Stromal cell of bone marrow (primary cell): ENCODE results near the gene HIGD2A.

ENCODE experiments used
- DNase-seq: peaks from one replicate; pipeline ENCODE4 v3.0.0-alpha.2; 2012; ENCODE audit warnings: low read depth

The HIGD2A gene

DNA sequence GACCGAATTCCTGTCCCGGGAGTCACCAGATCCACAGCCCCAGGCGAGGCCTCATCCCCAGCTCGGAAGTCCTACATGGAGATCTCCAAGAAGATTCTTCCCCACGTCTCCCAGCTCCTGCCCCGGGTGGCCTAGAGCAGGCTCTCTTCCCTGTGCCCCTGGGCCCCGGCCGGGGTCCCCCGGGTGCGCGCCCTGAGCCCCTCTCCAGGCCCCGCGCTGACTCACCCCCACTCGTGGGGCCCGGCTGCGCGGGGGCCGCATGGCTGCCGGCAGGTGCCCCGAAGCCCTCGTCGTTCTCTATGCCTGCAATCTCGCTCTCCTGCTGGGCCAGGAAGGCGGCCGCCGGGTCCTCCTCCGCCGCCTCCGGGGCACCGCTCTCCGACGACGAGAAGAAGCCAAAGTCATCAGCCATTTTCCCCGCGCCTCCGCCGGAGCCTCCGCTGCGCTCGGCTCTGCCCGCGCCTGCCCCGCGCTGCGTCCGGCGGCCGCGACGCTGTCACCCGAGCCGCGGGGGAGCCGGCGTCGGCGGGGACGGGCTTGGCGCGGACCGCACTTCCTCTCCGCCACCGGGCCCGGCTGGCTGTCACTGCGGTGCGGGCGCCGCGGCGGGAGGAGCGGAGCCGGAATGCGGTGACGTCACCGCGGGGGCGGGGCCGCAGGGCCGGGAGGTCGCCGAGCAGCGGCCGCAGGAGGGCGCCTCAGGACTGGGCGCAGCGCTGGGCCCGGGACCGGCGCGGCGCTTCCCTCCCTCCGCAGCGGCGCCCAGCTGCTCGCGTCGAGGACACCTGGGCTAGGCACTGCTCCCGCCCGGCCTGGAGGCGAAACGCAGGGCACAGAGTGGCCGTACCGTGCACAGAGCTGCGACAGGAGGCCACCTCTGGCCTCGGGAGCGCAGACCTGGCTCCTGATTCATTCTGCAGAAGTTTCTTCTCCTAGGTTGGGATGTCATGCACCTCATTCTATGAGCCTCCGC is 27.7 kb downstream of the HIGD2A start, which contains the start of gene CLTB:
TSS of gene CLTB (minus strand) at position 588 of the 973 bp plus-strand sequence. CDS start at position 412, 176 bp downstream.
- DNase-seq = peak; percentile 67

- no peak for DNase-seq
Measured at GRCh38 chr5:176416965-176417364, 28.4 kb downstream of the HIGD2A start.

DNA sequence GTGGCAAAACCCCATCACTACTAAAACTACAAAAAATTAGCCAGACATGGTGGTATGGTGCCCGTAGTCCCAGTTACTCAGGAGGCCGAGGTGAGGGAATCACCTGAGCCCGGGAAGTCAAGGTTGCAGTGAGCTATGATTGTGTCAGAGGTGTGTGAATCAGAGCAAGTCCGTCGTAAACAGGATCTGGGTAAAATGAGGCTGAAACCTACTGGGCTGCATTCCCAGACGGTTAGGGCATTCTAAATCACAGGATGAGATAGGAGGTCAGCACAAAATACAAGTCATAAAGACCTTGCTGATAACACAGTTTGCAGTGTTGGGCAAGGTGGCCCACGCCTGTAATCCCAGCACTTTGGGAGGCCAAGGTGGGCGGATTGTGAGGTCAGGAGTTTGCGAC is 29.7 kb downstream of the HIGD2A start:
- DNase-seq = no peak

DNA sequence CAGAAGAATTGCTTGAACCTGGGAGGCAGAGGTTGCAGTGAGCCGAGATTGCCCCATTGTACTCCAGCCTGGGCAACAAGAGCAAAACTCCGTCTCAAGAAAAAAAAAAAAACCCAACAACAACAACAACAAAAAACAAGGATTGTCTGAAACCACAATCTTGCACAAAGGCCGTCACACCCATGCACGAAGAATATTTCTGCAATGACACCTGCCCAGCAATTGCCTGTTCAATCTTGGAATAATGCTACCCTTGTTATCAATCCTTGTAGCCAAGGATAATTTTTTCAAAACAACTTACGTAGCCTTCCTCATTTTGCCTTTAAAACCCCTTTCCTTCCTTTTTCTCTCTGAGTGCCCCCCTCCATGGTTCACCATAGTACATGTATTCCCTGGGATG is 31.5 kb downstream of the HIGD2A start:
- DNase-seq = no peak

DNA sequence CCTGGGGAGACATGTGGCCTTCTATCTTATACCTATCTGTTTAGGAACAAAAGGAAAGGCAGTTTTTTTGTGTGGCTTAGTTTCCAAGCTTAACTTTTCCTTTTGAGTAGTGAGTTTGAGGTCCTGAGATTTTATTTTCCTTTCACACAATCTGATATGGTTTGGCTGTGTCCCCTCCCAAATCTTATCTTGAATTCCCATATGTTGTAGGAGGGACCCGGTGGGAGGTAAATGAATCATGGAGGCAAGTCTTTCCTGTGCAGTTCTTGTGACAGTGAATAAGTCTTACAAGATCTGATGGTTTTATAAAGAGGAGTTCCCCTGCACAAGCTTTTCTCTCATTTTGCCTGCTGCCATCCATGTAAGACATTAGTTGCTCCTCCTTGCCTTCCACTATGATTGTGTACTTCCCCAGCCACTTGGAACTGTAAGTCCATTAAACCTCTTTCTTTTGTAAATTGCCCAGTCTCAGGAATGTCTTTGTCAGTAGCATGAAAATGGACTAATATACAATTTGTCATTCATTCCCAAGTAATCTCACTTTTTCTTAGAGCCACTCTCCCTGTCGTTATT is 32.5 kb downstream of the HIGD2A start:
- no peak for DNase-seq

DNA sequence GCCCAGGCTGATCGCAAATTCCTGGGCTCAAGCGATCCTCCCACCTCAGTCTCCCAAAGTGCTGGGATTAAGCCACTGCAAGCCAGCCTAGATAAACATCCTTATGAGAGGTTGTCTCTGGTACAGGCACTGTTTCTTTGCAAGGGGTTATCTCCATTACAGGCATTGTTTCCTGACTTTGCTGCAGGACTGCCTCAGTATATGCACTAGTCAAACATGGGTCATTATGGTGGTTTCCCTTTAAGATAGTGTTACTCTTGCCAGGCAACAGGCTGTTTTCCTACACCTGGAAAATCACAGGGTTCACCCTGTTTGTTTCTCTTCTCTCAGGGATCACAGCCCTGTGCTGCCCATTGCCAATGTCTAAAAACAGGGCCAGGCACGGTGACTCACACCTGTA is 35.6 kb downstream of the HIGD2A start:
- DNase-seq = no peak

DNA sequence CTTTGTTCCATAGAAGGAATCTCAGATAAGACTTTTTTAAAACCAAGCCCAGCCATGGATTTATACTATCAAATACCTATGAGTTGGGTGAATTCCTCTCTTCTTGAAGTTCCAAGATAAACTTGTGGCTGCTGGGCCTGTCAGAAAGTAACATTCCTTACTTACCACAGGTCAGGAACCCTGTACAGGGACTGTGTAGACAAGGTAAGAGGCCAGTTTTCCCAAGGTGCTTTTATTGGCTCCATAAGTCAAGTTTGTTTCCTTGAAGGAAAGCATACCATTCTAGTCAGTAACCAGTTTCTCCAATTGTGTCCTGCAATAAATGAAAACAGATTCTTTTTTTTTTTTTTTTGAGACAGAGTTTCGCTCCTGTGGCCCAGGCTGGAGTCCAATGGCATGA is 36.6 kb downstream of the HIGD2A start:
- no peak for DNase-seq

GRCh38 chr5:176425791-176426190 is 37.2 kb downstream of the HIGD2A start:
- DNase-seq = no peak

DNA sequence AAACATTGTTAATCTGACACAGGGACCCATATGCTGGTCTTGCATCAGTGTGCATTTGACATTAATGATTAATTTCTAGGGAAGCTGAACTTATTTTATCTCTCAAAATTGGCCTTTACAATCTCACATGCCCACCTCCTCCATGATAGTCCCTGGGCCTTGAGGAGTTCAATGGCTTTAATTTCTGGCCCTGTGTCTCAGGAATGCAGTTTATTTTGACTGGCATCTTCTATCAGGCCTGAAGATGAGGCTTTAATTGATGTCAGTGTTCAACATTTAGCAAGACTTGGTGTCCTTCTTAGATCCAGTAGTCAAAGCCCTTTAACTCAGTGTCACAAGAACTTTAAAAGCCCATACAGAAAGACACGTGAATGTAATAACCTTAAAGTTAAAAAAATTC is 38.3 kb downstream of the HIGD2A start:
- no peak for DNase-seq

- DNase-seq = no peak
Measured at GRCh38 chr5:176427971-176428370, 39.4 kb downstream of the HIGD2A start.

DNA sequence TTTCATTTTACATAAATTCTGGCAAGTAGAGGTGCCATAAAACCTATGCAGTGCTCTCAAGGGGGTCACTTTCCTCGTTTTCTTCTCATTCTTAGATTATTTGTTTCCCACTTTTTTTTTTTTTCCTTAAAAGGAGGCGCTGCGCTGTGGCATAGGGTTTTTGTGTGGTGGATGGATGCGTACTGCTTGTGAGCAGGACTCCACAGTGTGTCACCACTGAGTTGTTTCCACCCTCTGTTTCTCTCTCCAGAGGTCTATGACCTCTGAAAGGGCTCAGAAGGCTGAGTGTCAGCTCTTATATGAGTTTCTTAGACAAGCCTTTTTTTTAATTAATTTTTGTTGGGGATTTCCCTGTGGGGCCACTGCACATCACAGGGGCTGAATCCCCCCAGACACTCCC is 41.4 kb downstream of the HIGD2A start:
- no peak for DNase-seq

- no peak for DNase-seq
Measured at GRCh38 chr5:176432707-176433106, 44.2 kb downstream of the HIGD2A start.

- DNase-seq = peak; percentile 51
Measured at GRCh38 chr5:176436656-176437055, 48.1 kb downstream of the HIGD2A start.

GRCh38 chr5:176438959-176439757 is 50.6 kb downstream of the HIGD2A start:
- peak; percentile 48 for DNase-seq
